Uterus (tissue), 4 donors: ENCODE results near the gene CDC42SE2. TPM values are rescaled to one million over a fixed set of nuclear protein-coding genes. Genes with fewer than 3 reads are reported as not detected.

Experiments used
- DNase-seq, 2 donors: peaks; one replicate each; pipeline ENCODE4 v3.0.0-alpha.2; 2019 to 2020
- H3K27ac ChIP-seq, 2 donors: fragments of 200-600 bp; sonication (generic); 1 replicate in 1 of 2; 2 replicates in 1 of 2; pipeline ENCODE4 v1.5.1; 2016 to 2018
- H3K27me3 ChIP-seq, 2 donors: fragments of 200-600 bp; sonication (generic); one replicate each; pipeline ENCODE4 v1.5.1; 2018 to 2019; ENCODE audit warnings: control low read depth in 1 of 2
- H3K36me3 ChIP-seq, 2 donors: fragments of 200-600 bp; sonication (generic); one replicate each; pipeline ENCODE4 v1.5.1; 2019; ENCODE audit warnings: control low read depth in 1 of 2
- H3K4me1 ChIP-seq, 2 donors: fragments of 200-600 bp; sonication (generic); one replicate each; pipeline ENCODE4 v1.5.1; 2018 to 2019; ENCODE audit warnings: control low read depth in 1 of 2
- H3K4me3 ChIP-seq, 2 donors: fragments of 200-600 bp; sonication (generic); 1 replicate in 1 of 2; 2 replicates in 1 of 2; pipeline ENCODE4 v1.5.1; 2018 to 2019; ENCODE audit warnings: mild to moderate bottlenecking in 1 of 2
- H3K9me3 ChIP-seq, 2 donors: fragments of 200-600 bp; sonication (generic); one replicate each; pipeline ENCODE4 v1.5.1; 2019; ENCODE audit warnings: control low read depth in 1 of 2
- POLR2A ChIP-seq, 2 donors: fragments of 450-650 bp; IDR thresholded peaks; one replicate each; pipeline ENCODE4 v1.6.1; 2016; ENCODE audit warnings: antibody characterized with exemption in 2 of 2, mild to moderate bottlenecking in 1 of 2, moderate library complexity in 1 of 2
- intact Hi-C: fragments of 100-400 bp; cut with DNase I; formaldehyde crosslinking; loops from one replicate; pipeline ENCODE4 v1.15.1; 2023; ENCODE audit warnings: low total_unique reads
- total RNA-seq, 4 donors: library from RNA; depleted of rRNA in 3 of 4; stranded (reverse); fragments of >200 nt in 3 of 4; gene quantifications; one replicate each; pipeline versions ENCODE4 v1.1.0 to v1.2.4, GENCODE V29; 2014 to 2023
- TF ChIP-seq, protein P1 (sequence below), 4 experiments: fragments of 200-600 bp in 2 of 4; fragments of 450-650 bp in 2 of 4; sonication (generic) in 2 of 4; IDR thresholded peaks; one replicate each; pipeline ENCODE4 v1.5.1; 2016 to 2019; ENCODE audit warnings: antibody characterized with exemption in 4 of 4, mild to moderate bottlenecking in 2 of 4, moderate library complexity in 1 of 4
- donor health status: DM: yes; HTN: yes; CAD: no.

CDC42SE2 gene
- total RNA-seq, 4 donors from 2014 or later, result 4.6 to 62.8 (median 21.9) TPM

DNA sequence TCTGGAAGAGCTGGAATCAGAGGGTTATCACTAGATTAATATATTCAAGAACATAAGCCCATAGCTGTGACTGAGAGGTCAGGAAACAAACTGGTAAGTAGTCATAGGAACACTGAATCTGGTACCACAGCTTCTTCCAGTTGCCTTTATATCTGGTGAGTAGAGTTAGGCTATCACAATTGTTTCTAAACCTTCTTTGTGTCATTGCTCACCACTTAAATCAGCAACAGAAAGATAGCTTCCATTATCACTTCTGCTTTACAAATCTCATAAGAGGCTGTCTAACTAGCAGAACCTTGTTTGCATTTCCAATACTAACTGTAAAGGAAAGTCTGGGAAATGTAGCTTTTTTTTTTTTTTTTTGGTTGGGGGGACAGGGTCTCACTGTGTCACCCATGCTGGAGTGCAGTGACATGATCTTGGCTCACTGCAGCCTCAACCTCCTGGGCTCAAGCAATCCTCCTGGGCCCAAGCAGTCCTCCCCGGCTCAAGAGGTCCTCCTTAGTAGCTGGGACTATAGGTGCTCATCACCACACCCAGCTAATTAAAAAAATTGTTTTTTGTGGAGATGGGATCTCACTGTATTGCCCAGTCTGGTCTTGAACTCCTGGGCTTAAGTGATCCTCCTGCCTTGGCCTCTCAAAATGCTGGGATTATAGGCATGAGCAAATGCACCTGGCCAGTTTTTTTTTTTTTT is 22.0 kb downstream of the CDC42SE2 start:
- intact Hi-C loops, result no loop called here
- Histone ChIP-seq H3K4me1 (no peaks in the 10 kb centered on the region), H3K36me3 (no peaks in the 10 kb centered on the region), H3K9me3 (no peaks in the 10 kb centered on the region), H3K27me3 (no peaks in the 10 kb centered on the region), H3K4me3 (no peak overlapping the region), H3K27ac (no peak overlapping the region)
- no peak for DNase-seq
- TF ChIP-seq, protein P1, sequence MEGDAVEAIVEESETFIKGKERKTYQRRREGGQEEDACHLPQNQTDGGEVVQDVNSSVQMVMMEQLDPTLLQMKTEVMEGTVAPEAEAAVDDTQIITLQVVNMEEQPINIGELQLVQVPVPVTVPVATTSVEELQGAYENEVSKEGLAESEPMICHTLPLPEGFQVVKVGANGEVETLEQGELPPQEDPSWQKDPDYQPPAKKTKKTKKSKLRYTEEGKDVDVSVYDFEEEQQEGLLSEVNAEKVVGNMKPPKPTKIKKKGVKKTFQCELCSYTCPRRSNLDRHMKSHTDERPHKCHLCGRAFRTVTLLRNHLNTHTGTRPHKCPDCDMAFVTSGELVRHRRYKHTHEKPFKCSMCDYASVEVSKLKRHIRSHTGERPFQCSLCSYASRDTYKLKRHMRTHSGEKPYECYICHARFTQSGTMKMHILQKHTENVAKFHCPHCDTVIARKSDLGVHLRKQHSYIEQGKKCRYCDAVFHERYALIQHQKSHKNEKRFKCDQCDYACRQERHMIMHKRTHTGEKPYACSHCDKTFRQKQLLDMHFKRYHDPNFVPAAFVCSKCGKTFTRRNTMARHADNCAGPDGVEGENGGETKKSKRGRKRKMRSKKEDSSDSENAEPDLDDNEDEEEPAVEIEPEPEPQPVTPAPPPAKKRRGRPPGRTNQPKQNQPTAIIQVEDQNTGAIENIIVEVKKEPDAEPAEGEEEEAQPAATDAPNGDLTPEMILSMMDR (IDR thresholded peaks at IDR 0.05), result no peak
- TF ChIP-seq POLR2A (IDR thresholded peaks at IDR 0.05), result no peak

- intact Hi-C loops, result no loop called here
Observed at GRCh38 chr5:131286400-131286715, 22.5 kb downstream of the CDC42SE2 start.

GRCh38 chr5:131288328-131288727 is 24.5 kb downstream of the CDC42SE2 start:
- Histone ChIP-seq H3K27me3 (no peaks in the 10 kb centered on the region), H3K4me1 (no peaks in the 10 kb centered on the region), H3K36me3 (no peaks in the 10 kb centered on the region), H3K9me3 (no peaks in the 10 kb centered on the region), H3K27ac (no peak overlapping the region), H3K4me3 (no peak overlapping the region)
- no peak for TF ChIP-seq POLR2A (IDR thresholded peaks at IDR 0.05)
- TF ChIP-seq, protein P1 (IDR thresholded peaks at IDR 0.05), result no peak
- intact Hi-C loops, result no loop called here
- no peak for DNase-seq

More at GRCh38 chr5:131286400-131286715, 22.5 kb downstream of the CDC42SE2 start:
- no peak overlapping the region for H3K4me3 ChIP-seq
- H3K27me3 ChIP-seq, result no peaks in the 10 kb centered on the region
- no peaks in the 10 kb centered on the region for H3K4me1 ChIP-seq
- DNase-seq, result no peak
- H3K9me3 ChIP-seq, result no peaks in the 10 kb centered on the region
- no peak overlapping the region for H3K27ac ChIP-seq
- no peaks in the 10 kb centered on the region for H3K36me3 ChIP-seq
- TF ChIP-seq POLR2A (IDR thresholded peaks at IDR 0.05), result no peak
- TF ChIP-seq, protein P1 (IDR thresholded peaks at IDR 0.05), result no peak

- DNase-seq, result no peak
- Histone ChIP-seq H3K27me3 (no peaks in the 10 kb centered on the region), H3K27ac (no peak overlapping the region), H3K4me3 (no peak overlapping the region), H3K4me1 (no peaks in the 10 kb centered on the region), H3K36me3 (no peaks in the 10 kb centered on the region), H3K9me3 (no peaks in the 10 kb centered on the region)
- intact Hi-C loops, result no loop called here
- TF ChIP-seq, protein P1 (IDR thresholded peaks at IDR 0.05), result no peak
- no peak for TF ChIP-seq POLR2A (IDR thresholded peaks at IDR 0.05)
Observed at GRCh38 chr5:131289738-131290137, 25.9 kb downstream of the CDC42SE2 start.

- H3K4me3 ChIP-seq, result no peak overlapping the region
- no peak for DNase-seq
- no peaks in the 10 kb centered on the region for H3K36me3 ChIP-seq
- intact Hi-C loops, result no loop called here
- no peak overlapping the region for H3K27ac ChIP-seq
- H3K4me1 ChIP-seq, result no peaks in the 10 kb centered on the region
- no peaks in the 10 kb centered on the region for H3K27me3 ChIP-seq
- no peaks in the 10 kb centered on the region for H3K9me3 ChIP-seq
- TF ChIP-seq, protein P1 (IDR thresholded peaks at IDR 0.05), result no peak
- no peak for TF ChIP-seq POLR2A (IDR thresholded peaks at IDR 0.05)
Observed at GRCh38 chr5:131296213-131296672, 32.4 kb downstream of the CDC42SE2 start.
